Cortex of kidney (tissue), 1 donor: Measurements from ENCODE around the gene NSFL1C.

ENCODE experiments used
- DNase-seq: peaks from one replicate; lab custom pipeline; 2025; lab: John Stamatoyannopoulos, UW

The NSFL1C gene

GRCh38 chr20:1484438-1485116, 17.9 kb upstream of the NSFL1C start:
- no peak for DNase-seq

DNA sequence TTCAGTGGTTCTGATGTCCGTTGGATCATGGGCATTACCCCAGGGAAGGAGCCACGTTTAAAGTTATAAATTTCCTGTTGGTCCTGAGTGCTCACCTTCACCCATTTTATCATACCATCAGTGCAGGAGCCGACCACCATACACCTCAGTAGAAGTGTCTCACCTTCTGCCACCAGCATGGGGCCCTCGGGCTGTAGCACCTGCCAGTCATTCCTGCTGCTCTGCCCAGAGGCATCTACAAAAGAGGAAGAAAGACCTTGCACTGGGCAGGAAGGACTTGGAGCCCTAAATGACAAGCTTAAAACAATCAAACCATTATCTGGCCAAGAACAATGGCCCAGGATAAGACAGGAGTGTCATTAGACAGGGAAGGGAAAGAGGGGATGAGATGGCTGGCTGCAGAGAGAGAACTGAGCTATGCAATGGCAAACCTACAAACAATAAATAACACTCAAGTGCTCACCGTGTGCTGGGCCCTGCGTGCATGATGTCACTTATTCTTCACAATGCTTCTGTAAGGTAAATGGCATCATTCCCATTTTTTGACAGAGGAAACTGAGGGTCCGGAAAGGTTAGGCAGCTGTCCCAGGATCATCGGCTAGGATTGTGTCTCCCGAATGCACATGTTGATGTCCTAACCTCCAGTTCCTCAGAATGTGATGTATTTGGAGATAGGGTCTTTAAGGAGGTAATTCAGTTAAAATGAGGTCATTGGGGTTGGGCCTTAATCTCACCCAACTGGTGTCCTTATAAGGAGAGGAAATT, 13.4 kb upstream of the NSFL1C start:
- DNase-seq = no peak

GRCh38 chr20:1478566-1478965, 11.9 kb upstream of the NSFL1C start:
- no peak for DNase-seq

DNA sequence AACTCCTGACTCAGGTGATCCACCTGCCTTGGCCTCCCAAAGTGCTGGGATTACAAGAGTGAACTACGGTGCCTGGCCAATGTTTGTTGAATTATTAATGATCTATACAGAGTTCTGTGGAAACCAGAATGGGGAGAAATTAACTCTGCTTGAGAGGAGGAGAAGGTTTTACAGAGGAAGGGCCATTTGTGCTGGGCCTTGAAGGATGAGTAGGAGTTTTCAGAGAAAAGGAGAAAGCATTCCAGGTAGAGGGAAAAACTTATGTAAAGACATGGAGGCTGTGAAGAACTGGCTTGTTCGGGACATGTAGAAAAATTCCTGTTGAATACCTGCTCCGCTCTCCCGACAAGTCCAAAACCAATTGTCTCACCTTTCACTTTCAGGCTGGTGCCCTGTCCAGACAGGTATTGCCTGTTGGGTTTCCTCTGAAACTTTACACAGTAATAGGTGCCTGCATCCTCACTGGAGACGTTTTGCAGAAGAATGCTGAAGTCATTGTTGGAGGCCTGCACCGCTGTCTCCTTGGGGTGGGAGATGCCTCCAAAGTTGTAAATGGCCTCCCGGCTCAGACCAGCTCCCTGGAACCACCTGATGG, 11.3 kb upstream of the NSFL1C start:
- no peak for DNase-seq

GRCh38 chr20:1474817-1475603, 8.4 kb upstream of the NSFL1C start:
- DNase-seq = no peak

GRCh38 chr20:1474325-1474724, 7.7 kb upstream of the NSFL1C start:
- no peak for DNase-seq

DNA sequence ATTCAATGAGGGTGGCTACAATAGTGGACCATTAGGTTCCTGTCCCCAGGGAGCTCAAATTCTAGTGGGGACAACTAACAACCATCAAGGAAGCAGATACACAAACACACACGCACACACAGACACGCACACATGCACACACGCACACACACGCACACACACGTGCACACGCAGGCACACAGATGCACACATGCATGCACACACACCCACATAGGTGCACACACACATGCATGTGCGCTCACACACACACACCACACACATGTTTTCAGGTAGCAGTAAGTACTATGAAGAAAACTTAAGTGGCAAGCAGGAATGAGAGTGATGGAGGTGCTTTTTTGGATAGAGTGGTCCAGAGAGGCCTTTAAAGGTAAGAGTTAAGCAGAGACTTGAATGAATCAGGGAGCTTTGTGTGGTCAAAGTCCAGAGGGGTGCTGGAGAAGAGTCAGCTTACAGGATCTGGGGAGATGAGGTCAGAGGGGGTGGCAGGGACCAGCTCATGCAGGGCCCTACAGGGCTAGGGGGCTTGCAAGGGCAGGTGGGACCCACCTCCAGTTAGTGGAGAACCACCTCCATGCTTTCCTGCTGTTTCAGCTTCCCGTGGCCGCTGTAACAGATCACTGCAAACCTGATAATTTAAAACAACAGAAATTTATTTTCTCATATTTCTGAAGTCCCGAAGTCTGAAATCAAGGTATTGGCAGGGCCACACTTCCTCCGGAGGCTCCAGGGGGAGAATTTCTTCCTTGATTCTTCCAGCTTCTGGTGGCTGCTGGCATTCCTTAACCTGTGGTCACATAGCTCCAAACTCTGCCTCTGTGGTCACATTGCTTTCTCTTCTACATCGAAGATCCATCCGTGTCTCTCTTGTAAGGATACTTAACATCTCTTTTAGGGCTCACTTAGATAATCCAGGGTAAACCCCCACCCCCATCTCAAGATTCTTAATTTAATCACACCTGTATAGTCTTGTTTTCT, 6.9 kb upstream of the NSFL1C start:
- DNase-seq = no peak

- DNase-seq = no peak
Measured at GRCh38 chr20:1472556-1473245, 6.1 kb upstream of the NSFL1C start.

- no peak for DNase-seq
Measured at GRCh38 chr20:1471242-1471641, 4.6 kb upstream of the NSFL1C start.

GRCh38 chr20:1469925-1470571, 3.4 kb upstream of the NSFL1C start:
- DNase-seq = no peak

DNA sequence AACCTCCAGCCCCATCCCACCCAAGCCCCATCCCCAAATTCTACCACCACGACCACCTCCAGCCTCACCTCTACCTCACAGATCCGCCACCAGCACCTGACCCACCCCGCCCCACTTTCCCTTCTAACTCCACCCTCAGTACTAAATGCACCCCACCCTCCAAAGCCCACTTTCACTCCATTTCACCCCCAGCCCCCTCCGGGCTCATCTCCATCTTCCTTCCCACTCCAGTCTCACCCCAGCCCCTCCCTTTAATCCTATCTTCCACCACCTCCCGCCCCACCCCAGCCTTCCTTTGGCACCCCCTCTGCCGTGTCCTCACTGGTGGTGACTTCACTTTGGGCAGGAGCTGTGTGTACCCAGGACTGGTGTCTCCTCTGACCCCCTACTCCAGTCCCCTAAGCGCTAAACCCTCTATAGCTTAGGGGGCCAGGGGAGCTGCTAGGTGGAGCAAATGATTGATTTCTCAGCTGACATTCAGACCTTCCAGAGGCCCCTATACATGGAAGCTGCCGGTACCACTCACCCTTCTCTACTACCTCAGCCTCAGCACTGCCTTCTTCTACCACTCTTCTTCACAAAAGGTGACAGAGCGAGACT, 2.8 kb upstream of the NSFL1C start:
- no peak for DNase-seq

DNA sequence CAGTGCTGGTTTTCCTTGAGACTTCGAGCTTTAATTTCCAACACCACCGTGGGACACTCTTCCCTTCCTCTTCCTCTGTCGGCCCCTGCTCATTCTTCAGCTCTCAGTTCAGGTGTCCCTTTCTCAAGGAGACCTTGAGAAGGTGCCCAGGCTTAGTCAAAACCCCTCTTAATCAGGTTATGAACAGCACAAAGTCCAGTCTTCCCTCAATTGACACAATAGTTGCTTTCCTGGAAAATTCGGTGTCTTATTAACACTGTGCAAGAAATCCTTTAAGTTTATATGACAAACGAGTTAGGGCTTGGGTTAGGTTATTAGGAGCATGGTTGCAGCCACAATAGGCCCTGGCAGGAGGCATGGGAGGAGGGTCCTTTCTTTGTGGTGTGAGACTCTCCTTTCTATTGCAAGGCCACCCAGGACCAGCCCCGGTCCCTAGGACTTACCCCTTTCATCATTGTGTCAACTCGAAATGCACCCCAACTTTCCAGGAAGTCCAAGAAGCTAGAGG, 1.5 kb upstream of the NSFL1C start:
- no peak for DNase-seq

DNA sequence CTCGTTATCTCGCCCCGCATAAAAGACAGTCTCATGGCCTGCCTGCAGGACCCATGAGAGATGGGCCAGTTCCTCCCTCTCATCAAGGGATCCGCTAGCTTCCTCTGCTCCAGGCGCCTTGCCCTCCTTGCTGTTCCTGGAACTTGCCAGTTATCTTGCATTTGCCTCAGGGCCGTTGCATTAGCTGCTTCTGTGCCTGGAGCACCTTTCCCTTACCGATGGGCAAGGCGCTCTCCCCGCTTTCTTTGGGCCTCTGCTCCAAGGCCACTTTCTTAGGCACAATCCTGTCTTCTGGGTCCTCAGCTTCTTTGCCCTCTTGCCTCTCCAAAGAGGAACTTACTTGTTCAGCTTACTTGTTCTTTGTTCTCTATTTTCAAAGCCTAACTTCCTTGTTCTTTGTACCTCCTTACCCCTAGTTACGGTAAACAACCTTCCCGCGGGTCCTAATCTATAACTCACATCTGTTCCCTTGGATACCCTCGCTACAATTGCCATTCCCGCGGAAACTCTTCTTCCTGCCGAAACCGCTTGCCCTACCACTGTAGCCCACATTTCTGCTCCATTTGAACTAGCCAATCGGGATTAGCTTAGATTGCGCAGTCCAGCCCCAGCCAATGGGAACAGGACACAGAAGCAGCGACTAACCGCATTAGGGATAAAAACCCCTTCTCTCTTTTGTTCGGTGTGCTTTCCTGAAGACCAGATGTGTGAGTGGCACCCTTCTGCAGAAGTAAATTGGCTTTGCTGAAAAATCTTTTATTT, 887 bp upstream of the NSFL1C start:
- DNase-seq = no peak

DNA sequence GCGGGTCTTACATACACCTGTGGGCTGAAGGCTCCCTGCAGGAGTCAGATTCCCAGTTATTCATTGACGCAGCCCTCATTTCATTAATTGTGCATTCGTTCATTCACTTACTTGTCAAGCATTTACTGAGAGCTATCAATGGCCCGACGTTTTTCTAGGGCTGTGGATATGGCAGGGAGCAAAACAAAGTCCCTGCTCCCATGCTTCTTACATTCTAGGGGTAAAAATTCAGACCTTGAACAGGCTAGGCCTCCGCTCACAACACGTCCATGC, 369 bp upstream of the NSFL1C start:
- no peak for DNase-seq

GRCh38 chr20:1465470-1466210, 1.0 kb downstream of the NSFL1C start:
- DNase-seq = no peak

DNA sequence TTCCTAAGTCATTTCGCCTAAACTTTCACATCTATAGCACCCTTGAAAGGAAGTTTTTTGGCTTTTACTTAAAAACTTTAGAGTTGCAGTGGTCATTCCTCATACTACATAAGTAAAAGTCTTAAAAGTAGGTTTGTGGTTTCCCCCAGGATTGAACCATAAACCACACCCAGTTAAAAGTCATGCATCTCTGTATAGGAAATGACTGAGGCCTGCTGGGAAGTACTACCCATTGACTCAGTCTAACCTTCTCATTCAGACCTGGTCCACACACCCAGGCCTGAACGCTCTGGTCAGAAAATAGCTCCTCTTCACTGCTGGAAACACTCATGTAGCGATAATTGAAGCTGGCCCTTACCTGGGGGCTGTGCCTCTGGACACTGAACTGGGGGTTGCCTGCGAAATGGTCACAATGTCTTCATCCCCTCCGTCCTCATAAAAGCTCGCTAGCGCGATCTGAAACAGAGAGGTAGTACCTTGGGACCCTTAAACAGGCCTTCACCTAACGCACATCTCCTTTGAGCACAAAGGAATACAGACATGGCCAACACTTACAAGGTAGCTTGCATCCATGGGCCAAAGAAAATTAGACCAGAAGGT, 2.6 kb downstream of the NSFL1C start:
- no peak for DNase-seq

GRCh38 chr20:1462834-1463233, 3.8 kb downstream of the NSFL1C start:
- no peak for DNase-seq

GRCh38 chr20:1462001-1462400, 4.6 kb downstream of the NSFL1C start:
- no peak for DNase-seq
